HG03469 (cell line): Measurements from ENCODE around the gene PXYLP1.

ENCODE experiments used
- ATAC-seq: cut with Tn5 transposase; IDR thresholded peaks from one replicate; pipeline ENCODE4 v1.9.1; 2021; ENCODE audit warnings: mild to moderate bottlenecking, moderate library complexity, moderate number of reproducible peaks; ENCODE audit not compliant: unreplicated experiment

Gene PXYLP1

GRCh38 chr3:141320399-141321108, 88.9 kb downstream of the PXYLP1 start:
- ATAC-seq = no peak

- ATAC-seq = no peak
Observed at GRCh38 chr3:141321109-141321497, 89.5 kb downstream of the PXYLP1 start.

- no peak for ATAC-seq
Observed at GRCh38 chr3:141323936-141324704, 92.5 kb downstream of the PXYLP1 start.

- ATAC-seq = no peak
Observed at GRCh38 chr3:141326123-141326522, 94.5 kb downstream of the PXYLP1 start.

GRCh38 chr3:141326626-141327025, 95.0 kb downstream of the PXYLP1 start:
- no peak for ATAC-seq

- ATAC-seq = no peak
Observed at GRCh38 chr3:141328286-141329166, 96.9 kb downstream of the PXYLP1 start.

GRCh38 chr3:141330235-141330634, 98.6 kb downstream of the PXYLP1 start:
- no peak for ATAC-seq

- ATAC-seq = no peak
Observed at GRCh38 chr3:141330718-141331376, 99.2 kb downstream of the PXYLP1 start.

GRCh38 chr3:141331377-141332318, 100.0 kb downstream of the PXYLP1 start:
- no peak for ATAC-seq

GRCh38 chr3:141332416-141332815, 100.8 kb downstream of the PXYLP1 start:
- no peak for ATAC-seq

- no peak for ATAC-seq
Observed at GRCh38 chr3:141333836-141334626, 102.4 kb downstream of the PXYLP1 start.

- ATAC-seq = no peak
Observed at GRCh38 chr3:141334627-141335250, 103.1 kb downstream of the PXYLP1 start.

- ATAC-seq = no peak
Observed at GRCh38 chr3:141335531-141336061, 104.0 kb downstream of the PXYLP1 start.

GRCh38 chr3:141336672-141337522, 105.3 kb downstream of the PXYLP1 start:
- peak; percentile 81 for ATAC-seq

- ATAC-seq = no peak
Observed at GRCh38 chr3:141337523-141337854, 105.9 kb downstream of the PXYLP1 start.

GRCh38 chr3:141337991-141338390, 106.4 kb downstream of the PXYLP1 start:
- no peak for ATAC-seq

- no peak for ATAC-seq
Observed at GRCh38 chr3:141338881-141339280, 107.3 kb downstream of the PXYLP1 start.
